Urinary bladder (tissue), 4 donors: Measurements from ENCODE around the gene PLCD1. TPM values are rescaled to one million over a fixed set of nuclear protein-coding genes. Genes with fewer than 3 reads are reported as not detected.

Experiments used
- DNase-seq: peaks from one replicate; pipeline ENCODE4 v3.0.0-alpha.2; 2015; ENCODE audit errors: extremely low spot score
- H3K27ac ChIP-seq: one replicate; pipeline ENCODE4 v1.5.1; 2013; ENCODE audit warnings: low read depth, mild to moderate bottlenecking, moderate library complexity
- H3K36me3 ChIP-seq: one replicate; pipeline ENCODE4 v1.6.1; 2013; ENCODE audit warnings: mild to moderate bottlenecking, moderate library complexity; ENCODE audit not compliant: insufficient read depth
- H3K4me1 ChIP-seq: one replicate; pipeline ENCODE4 v1.6.1; 2013; ENCODE audit warnings: mild to moderate bottlenecking, moderate library complexity; ENCODE audit not compliant: insufficient read depth
- H3K4me3 ChIP-seq: one replicate; pipeline ENCODE4 v1.5.1; 2013; ENCODE audit warnings: low read depth, low read length
- WGBS: extraction: QIAGEN DNeasy Blood & Tissue Kit; methylation state at CpG from one replicate; pipeline ENCODE4 v1.1.7; 2013; 5-methylcytosine and 5-hydroxymethylcytosine counted together
- polyA plus RNA-seq: library from polyadenylated mRNA; stranded (reverse); fragments of 200-250 nt; gene quantifications from one replicate; pipeline ENCODE4 v1.2.3, GENCODE V29; 2013
- total RNA-seq: library from RNA; depleted of rRNA; stranded (reverse); fragments of >200 nt; gene quantifications from one replicate; pipeline ENCODE4 v1.2.3, GENCODE V29; 2014
- donor health status: healthy with polysubstance abuse.
- donor health status: healthy.

The PLCD1 gene
- total and polyA plus RNA-seq, 2 donors, result 14.6 to 34.9 TPM

- WGBS, result 80% methylated on average over 13 of the region's 13 CpGs
- Histone ChIP-seq H3K36me3 (peaks cover 8% of the 10 kb centered on the region), H3K27ac (no peak overlapping the region), H3K4me3 (no peak overlapping the region), H3K4me1 (no peaks in the 10 kb centered on the region)
- DNase-seq, result no peak
Observed at GRCh38 chr3:38018296-38019266, 10.9 kb downstream of the PLCD1 start.

GRCh38 chr3:38017445-38018295 lies 11.8 kb downstream of the PLCD1 start:
- WGBS, result 84% methylated on average over 9 of the region's 9 CpGs
- peaks cover 8% of the 10 kb centered on the region for H3K36me3 ChIP-seq

GRCh38 chr3:38016847-38017444 lies 12.5 kb downstream of the PLCD1 start:
- H3K4me3 ChIP-seq, result no peak overlapping the region
- no peaks in the 10 kb centered on the region for H3K4me1 ChIP-seq
- peaks cover 8% of the 10 kb centered on the region for H3K36me3 ChIP-seq
- DNase-seq, result no peak
- WGBS, result 87% methylated on average over 6 of the region's 6 CpGs
- H3K27ac ChIP-seq, result no peak overlapping the region

More at GRCh38 chr3:38017445-38018295, 11.8 kb downstream of the PLCD1 start:
- H3K4me3 ChIP-seq, result no peak overlapping the region
- no peaks in the 10 kb centered on the region for H3K4me1 ChIP-seq
- no peak for DNase-seq
- H3K27ac ChIP-seq, result no peak overlapping the region

- 99% methylated on average over 13 of the region's 13 CpGs for WGBS
Observed at GRCh38 chr3:38016410-38016809, 13.0 kb downstream of the PLCD1 start.

GRCh38 chr3:38015984-38016383 lies 13.5 kb downstream of the PLCD1 start:
- Histone ChIP-seq H3K27ac (no peak overlapping the region), H3K4me3 (no peak overlapping the region), H3K4me1 (no peaks in the 10 kb centered on the region), H3K36me3 (peaks cover 8% of the 10 kb centered on the region)
- DNase-seq, result no peak
- WGBS, result 87% methylated on average over 3 of the region's 3 CpGs

More at GRCh38 chr3:38016410-38016809, 13.0 kb downstream of the PLCD1 start:
- H3K4me1 ChIP-seq, result no peaks in the 10 kb centered on the region
- peaks cover 8% of the 10 kb centered on the region for H3K36me3 ChIP-seq
- H3K27ac ChIP-seq, result no peak overlapping the region
- no peak overlapping the region for H3K4me3 ChIP-seq
- no peak for DNase-seq

GRCh38 chr3:38015485-38015884 lies 14.0 kb downstream of the PLCD1 start:
- H3K36me3 ChIP-seq, result peaks cover 8% of the 10 kb centered on the region
- no peak for DNase-seq
- H3K27ac ChIP-seq, result no peak overlapping the region
- H3K4me1 ChIP-seq, result no peaks in the 10 kb centered on the region
- 79% methylated on average over 3 of the region's 3 CpGs for WGBS
- H3K4me3 ChIP-seq, result no peak overlapping the region

- no peaks in the 10 kb centered on the region for H3K4me1 ChIP-seq
- DNase-seq, result no peak
- 92% methylated on average over 21 of the region's 21 CpGs for WGBS
- peaks cover 5% of the 10 kb centered on the region for H3K36me3 ChIP-seq
- H3K4me3 ChIP-seq, result no peak overlapping the region
- H3K27ac ChIP-seq, result no peak overlapping the region
Observed at GRCh38 chr3:38011111-38011510, 18.3 kb downstream of the PLCD1 start.

- no peak for DNase-seq
- no peak overlapping the region for H3K4me3 ChIP-seq
- 92% methylated on average over 27 of the region's 27 CpGs for WGBS
- no peaks in the 10 kb centered on the region for H3K4me1 ChIP-seq
- no peak overlapping the region for H3K27ac ChIP-seq
- peaks cover 2% of the 10 kb centered on the region for H3K36me3 ChIP-seq
Observed at GRCh38 chr3:38009807-38010591, 19.4 kb downstream of the PLCD1 start.

GRCh38 chr3:38008971-38009580 lies 20.4 kb downstream of the PLCD1 start:
- Histone ChIP-seq H3K4me1 (no peaks in the 10 kb centered on the region), H3K36me3 (peaks cover 2% of the 10 kb centered on the region)
- WGBS, result 88% methylated on average over 16 of the region's 16 CpGs

GRCh38 chr3:38008191-38008701 lies 21.2 kb downstream of the PLCD1 start:
- H3K4me3 ChIP-seq, result no peak overlapping the region
- 90% methylated on average over 19 of the region's 19 CpGs for WGBS
- DNase-seq, result no peak
- peaks cover 2% of the 10 kb centered on the region for H3K36me3 ChIP-seq
- H3K27ac ChIP-seq, result no peak overlapping the region
- H3K4me1 ChIP-seq, result no peaks in the 10 kb centered on the region

More at GRCh38 chr3:38008971-38009580, 20.4 kb downstream of the PLCD1 start:
- H3K27ac ChIP-seq, result no peak overlapping the region
- no peak for DNase-seq
- H3K4me3 ChIP-seq, result no peak overlapping the region

GRCh38 chr3:38007754-38008090 lies 21.7 kb downstream of the PLCD1 start:
- 93% methylated on average over 7 of the region's 7 CpGs for WGBS
- Histone ChIP-seq H3K36me3 (peaks cover 2% of the 10 kb centered on the region), H3K4me3 (no peak overlapping the region), H3K4me1 (no peaks in the 10 kb centered on the region), H3K27ac (no peak overlapping the region)
- DNase-seq, result no peak

GRCh38 chr3:38006445-38006995 lies 22.9 kb downstream of the PLCD1 start:
- WGBS, result 94% methylated on average over 16 of the region's 16 CpGs
- H3K4me1 ChIP-seq, result no peaks in the 10 kb centered on the region
- H3K4me3 ChIP-seq, result no peak overlapping the region
- DNase-seq, result no peak
- no peak overlapping the region for H3K27ac ChIP-seq
- H3K36me3 ChIP-seq, result peaks cover 5% of the 10 kb centered on the region
